Stimulated activated CD8-positive, alpha-beta memory T cell treated with anti-CD3 and anti-CD28 coated beads, Interleukin-7, amount 100 ng/mL, for 24 hours (primary cell): Measurements from ENCODE around the gene MRPL19.
A peak's percentile ranks its signal among the peaks of the same experiment; 100 is the strongest.
"Not testable (repeated sequence)": the region's sequence is repeated elsewhere in the genome, so short reads cannot be mapped to it uniquely, and the experiment has no call there.

Experiments used
- DNase-seq: peaks from one replicate; pipeline ENCODE4 v3.0.0-alpha.2; 2020; ENCODE audit warnings: low read depth

MRPL19 gene

GRCh38 chr2:75675423-75675822 is 28.8 kb downstream of the MRPL19 start:
- not testable (repeated sequence) for DNase-seq

- no peak for DNase-seq
Observed at GRCh38 chr2:75675908-75676307, 29.3 kb downstream of the MRPL19 start.

GRCh38 chr2:75676464-75676863 is 29.9 kb downstream of the MRPL19 start:
- DNase-seq = no peak

- DNase-seq = no peak
Observed at GRCh38 chr2:75679556-75679955, 33.0 kb downstream of the MRPL19 start.

- DNase-seq = no peak
Observed at GRCh38 chr2:75680402-75680801, 33.8 kb downstream of the MRPL19 start.

GRCh38 chr2:75683430-75683829 is 36.8 kb downstream of the MRPL19 start:
- not testable (repeated sequence) for DNase-seq

- DNase-seq = no peak
Observed at GRCh38 chr2:75688196-75688595, 41.6 kb downstream of the MRPL19 start.

GRCh38 chr2:75698918-75699317 is 52.3 kb downstream of the MRPL19 start:
- no peak for DNase-seq

- DNase-seq = no peak
Observed at GRCh38 chr2:75702593-75702992, 56.0 kb downstream of the MRPL19 start.

- no peak for DNase-seq
Observed at GRCh38 chr2:75703589-75704287, 57.2 kb downstream of the MRPL19 start.

- DNase-seq = no peak
Observed at GRCh38 chr2:75705921-75706320, 59.3 kb downstream of the MRPL19 start.

- no peak for DNase-seq
Observed at GRCh38 chr2:75707901-75708300, 61.3 kb downstream of the MRPL19 start.

- DNase-seq = no peak
Observed at GRCh38 chr2:75709297-75709696, 62.7 kb downstream of the MRPL19 start.

GRCh38 chr2:75710220-75710576 is 63.6 kb downstream of the MRPL19 start:
- DNase-seq = no peak

GRCh38 chr2:75710577-75711253 is 64.1 kb downstream of the MRPL19 start, which contains the start of gene GCFC2:
Gene GCFC2, minus strand, starts transcription at chr2:75710915. Its CDS starts 60 bp downstream, at chr2:75710855.
- peak; percentile 70 for DNase-seq

- DNase-seq = not testable (repeated sequence)
Observed at GRCh38 chr2:75711590-75711989, 65.0 kb downstream of the MRPL19 start.

- no peak for DNase-seq
Observed at GRCh38 chr2:75716406-75716805, 69.8 kb downstream of the MRPL19 start.

GRCh38 chr2:75719616-75720015 is 73.0 kb downstream of the MRPL19 start:
- DNase-seq = no peak

GRCh38 chr2:75720525-75720924 is 73.9 kb downstream of the MRPL19 start:
- DNase-seq = no peak

- DNase-seq = no peak
Observed at GRCh38 chr2:75722687-75723086, 76.1 kb downstream of the MRPL19 start.

GRCh38 chr2:75728614-75729419 is 82.2 kb downstream of the MRPL19 start:
- DNase-seq = no peak

GRCh38 chr2:75729861-75730260 is 83.3 kb downstream of the MRPL19 start:
- no peak for DNase-seq

- DNase-seq = no peak
Observed at GRCh38 chr2:75736276-75736675, 89.7 kb downstream of the MRPL19 start.
